DOHH2 (cell line): ENCODE measurements around the gene CLIP3.

Experiments
- CTCF ChIP-seq: fragments of 200-600 bp; sonication (generic); IDR thresholded peaks from one replicate; pipeline ENCODE4 v1.5.1; 2014; ENCODE audit warnings: antibody characterized with exemption, mild to moderate bottlenecking, low read depth, low read length; ENCODE audit not compliant: poor library complexity, severe bottlenecking
- EZH2phosphoT487 ChIP-seq: fragments of 200-600 bp; sonication (generic); IDR thresholded peaks from 2 replicates; pipeline ENCODE4 v1.6.1; 2017; ENCODE audit warnings: borderline replicate concordance, mild to moderate bottlenecking, antibody characterized with exemption, low read length, moderate library complexity, mixed read lengths

- TF ChIP-seq CTCF (no peak), EZH2phosphoT487 (no peak)
Measured at GRCh38 chr19:36006955-36007354, 25.7 kb downstream of the CLIP3 start.
